Measurements from ENCODE around the gene CENPQ. TPM values are rescaled to one million over a fixed set of nuclear protein-coding genes. Genes with fewer than 3 reads are reported as not detected.

The CENPQ gene
- total and polyA plus RNA-seq, 9 donors = 3.2 to 6.5 (median 5.3) TPM

- no peak overlapping the region for H3K27ac ChIP-seq
- H3K36me3 ChIP-seq = no peaks in the 10 kb centered on the region
- H3K4me3 ChIP-seq = no peak overlapping the region
- no peaks in the 10 kb centered on the region for H3K27me3 ChIP-seq
- intact Hi-C loops (cut with DNase I) = no loop called here
- no peak for TF ChIP-seq EP300 (IDR thresholded peaks at IDR 0.05)
- TF ChIP-seq POLR2A (IDR thresholded peaks at IDR 0.05) = no peak
- TF ChIP-seq, protein P1, sequence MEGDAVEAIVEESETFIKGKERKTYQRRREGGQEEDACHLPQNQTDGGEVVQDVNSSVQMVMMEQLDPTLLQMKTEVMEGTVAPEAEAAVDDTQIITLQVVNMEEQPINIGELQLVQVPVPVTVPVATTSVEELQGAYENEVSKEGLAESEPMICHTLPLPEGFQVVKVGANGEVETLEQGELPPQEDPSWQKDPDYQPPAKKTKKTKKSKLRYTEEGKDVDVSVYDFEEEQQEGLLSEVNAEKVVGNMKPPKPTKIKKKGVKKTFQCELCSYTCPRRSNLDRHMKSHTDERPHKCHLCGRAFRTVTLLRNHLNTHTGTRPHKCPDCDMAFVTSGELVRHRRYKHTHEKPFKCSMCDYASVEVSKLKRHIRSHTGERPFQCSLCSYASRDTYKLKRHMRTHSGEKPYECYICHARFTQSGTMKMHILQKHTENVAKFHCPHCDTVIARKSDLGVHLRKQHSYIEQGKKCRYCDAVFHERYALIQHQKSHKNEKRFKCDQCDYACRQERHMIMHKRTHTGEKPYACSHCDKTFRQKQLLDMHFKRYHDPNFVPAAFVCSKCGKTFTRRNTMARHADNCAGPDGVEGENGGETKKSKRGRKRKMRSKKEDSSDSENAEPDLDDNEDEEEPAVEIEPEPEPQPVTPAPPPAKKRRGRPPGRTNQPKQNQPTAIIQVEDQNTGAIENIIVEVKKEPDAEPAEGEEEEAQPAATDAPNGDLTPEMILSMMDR (IDR thresholded peaks at IDR 0.05) = no peak
- H3K4me1 ChIP-seq (ENCODE audit: insufficient read depth) = no peaks in the 10 kb centered on the region
- H3K9me3 ChIP-seq = no peaks in the 10 kb centered on the region
- no peak for DNase-seq
These were observed 77.4 kb downstream of the CENPQ start for GRCh38 chr6:49540614-49541013.

- intact Hi-C loops (cut with DNase I) = no loop called here
These were observed 78.1 kb downstream of the CENPQ start for GRCh38 chr6:49541210-49541724.

DNA sequence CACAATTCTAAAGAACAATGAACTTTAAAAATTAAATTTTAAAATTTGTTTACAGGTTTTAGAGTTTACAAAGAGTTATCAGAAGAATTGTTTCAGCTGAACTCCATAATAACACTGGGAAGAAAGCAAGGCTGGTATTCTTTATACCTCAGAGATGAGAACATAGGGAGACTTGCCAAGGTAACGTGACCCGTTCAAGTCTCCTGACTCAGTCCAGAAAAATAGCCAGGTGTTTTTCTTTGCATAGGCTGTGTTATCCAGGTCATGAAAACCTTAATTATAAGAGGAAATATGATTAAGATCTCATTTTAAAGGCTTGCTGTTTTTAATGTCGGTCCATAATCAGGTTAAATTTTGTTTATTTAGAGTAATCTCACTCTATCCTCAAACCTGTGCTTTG lies 78.8 kb downstream of the CENPQ start:
- intact Hi-C loops (cut with DNase I) = no loop called here
- Histone ChIP-seq H3K27me3 (no peaks in the 10 kb centered on the region), H3K9me3 (no peaks in the 10 kb centered on the region), H3K4me1 (ENCODE audit: insufficient read depth) (no peaks in the 10 kb centered on the region), H3K36me3 (no peaks in the 10 kb centered on the region), H3K4me3 (no peak overlapping the region), H3K27ac (no peak overlapping the region)
- TF ChIP-seq POLR2A (IDR thresholded peaks at IDR 0.05) = no peak
- TF ChIP-seq, protein P1 (IDR thresholded peaks at IDR 0.05) = no peak
- TF ChIP-seq EP300 (IDR thresholded peaks at IDR 0.05) = no peak
- 25 to 40% (median 35%) methylated on average over 3 of the region's 3 CpGs for WGBS, 3 donors
- DNase-seq = no peak

More at GRCh38 chr6:49541210-49541724, 78.1 kb downstream of the CENPQ start:
- H3K9me3 ChIP-seq = no peaks in the 10 kb centered on the region
- no peak for DNase-seq
- H3K4me1 ChIP-seq (ENCODE audit: insufficient read depth) = no peaks in the 10 kb centered on the region
- WGBS, 3 donors = 0 to 12% (median 2%) methylated on average over 1 of the region's 1 CpG
- H3K27me3 ChIP-seq = no peaks in the 10 kb centered on the region
- H3K4me3 ChIP-seq = no peak overlapping the region
- H3K27ac ChIP-seq = no peak overlapping the region
- TF ChIP-seq EP300 (IDR thresholded peaks at IDR 0.05) = no peak
- TF ChIP-seq, protein P1 (IDR thresholded peaks at IDR 0.05) = no peak
- TF ChIP-seq POLR2A (IDR thresholded peaks at IDR 0.05) = no peak
- no peaks in the 10 kb centered on the region for H3K36me3 ChIP-seq

Other genes with a start within 250 kb of the CENPQ start
- gene MMUT, start 117 bp upstream of the CENPQ start, total RNA-seq = 10 to 100 TPM; 14.8 to 34.3 (median 27.5) TPM
- 10 to 100 TPM; 21.5 to 28.1 TPM for gene MMUT, start 117 bp upstream of the CENPQ start, polyA plus RNA-seq
- gene GLYATL3, start 36.6 kb downstream of the CENPQ start, total RNA-seq = not detected
- not detected for gene GLYATL3, start 36.6 kb downstream of the CENPQ start, polyA plus RNA-seq
- 1 to 10 TPM in 4 of 7 donors, under 1 TPM in 2, not detected in 1; 0.40 to 5.2 (median 1.2) TPM for gene C6orf141, start 87.3 kb downstream of the CENPQ start, total RNA-seq
- 1 to 10 TPM; 2.8 to 5.2 TPM for gene C6orf141, start 87.3 kb downstream of the CENPQ start, polyA plus RNA-seq
- under 1 TPM in 2 of 7 donors, not detected in 5; 0.40 to 0.43 TPM for gene RHAG, start 173.5 kb downstream of the CENPQ start, total RNA-seq
- not detected for gene RHAG, start 173.5 kb downstream of the CENPQ start, polyA plus RNA-seq

All from ovary (tissue), 9 donors.